ENCODE data around the gene SH2D5. TPM values are rescaled to one million over a fixed set of nuclear protein-coding genes. Genes with fewer than 3 reads are reported as not detected.
"Not testable (repeated sequence)": the region's sequence is repeated elsewhere in the genome, so short reads cannot be mapped to it uniquely, and the experiment has no call there.

The SH2D5 gene
- total RNA-seq, 4 donors from 2014 or later = 0.57 to 1.1 (median 0.79) TPM; not detected in 1

- Histone ChIP-seq H3K4me3 (no peak overlapping the region), H3K4me1 (peaks cover 4 to 31% (median 12%) of the 10 kb centered on the region in 3 donors), H3K36me3 (no peaks in the 10 kb centered on the region), H3K27ac (no peak overlapping the region), H3K9me3 (no peaks in the 10 kb centered on the region), H3K27me3 (peaks cover 0 to 28% (median 0%) of the 10 kb centered on the region in 4 donors)
- DNase-seq = no peak
- TF ChIP-seq POLR2A (IDR thresholded peaks at IDR 0.05) (no peak), CTCF (IDR thresholded peaks at IDR 0.05) (no peak)
- intact Hi-C loops (cut with DNase I) = no loop called here
- WGBS, 2 donors = 66 to 81% methylated on average over 4 of the region's 29 CpGs
Observed at GRCh38 chr1:20721117-20722061, 11.1 kb downstream of the SH2D5 start.

GRCh38 chr1:20720631-20721091, 11.8 kb downstream of the SH2D5 start:
- no peak overlapping the region for H3K4me3 ChIP-seq
- intact Hi-C loops (cut with DNase I) = no loop called here
- no peak overlapping the region for H3K27ac ChIP-seq
- TF ChIP-seq POLR2A (IDR thresholded peaks at IDR 0.05) (no peak), CTCF (IDR thresholded peaks at IDR 0.05) (no peak)
- peaks cover 0 to 35% (median 0%) of the 10 kb centered on the region in 4 donors for H3K27me3 ChIP-seq
- DNase-seq = no peak
- H3K36me3 ChIP-seq = no peaks in the 10 kb centered on the region
- H3K4me1 ChIP-seq = peaks cover 4 to 24% (median 12%) of the 10 kb centered on the region in 3 donors
- no peaks in the 10 kb centered on the region for H3K9me3 ChIP-seq
- WGBS, 2 donors = 90 to 100% methylated on average over 1 to 8 of the region's 12 CpGs

- no peaks in the 10 kb centered on the region for H3K36me3 ChIP-seq
Observed at GRCh38 chr1:20719871-20720620, 12.5 kb downstream of the SH2D5 start.

GRCh38 chr1:20719261-20719660, 13.2 kb downstream of the SH2D5 start:
- WGBS, 2 donors = 89 to 94% methylated on average over 6 to 8 of the region's 8 CpGs
- intact Hi-C loops (cut with DNase I) = no loop called here
- Histone ChIP-seq H3K36me3 (no peaks in the 10 kb centered on the region), H3K4me1 (peaks cover 4 to 19% (median 12%) of the 10 kb centered on the region in 3 donors), H3K27me3 (peaks cover 0 to 40% (median 0%) of the 10 kb centered on the region in 4 donors), H3K9me3 (no peaks in the 10 kb centered on the region), H3K27ac (no peak overlapping the region), H3K4me3 (no peak overlapping the region)
- no peak for DNase-seq
- no peak for TF ChIP-seq POLR2A (IDR thresholded peaks at IDR 0.05)
- TF ChIP-seq CTCF (IDR thresholded peaks at IDR 0.05) = no peak

More at GRCh38 chr1:20719871-20720620, 12.5 kb downstream of the SH2D5 start:
- Histone ChIP-seq H3K9me3 (no peaks in the 10 kb centered on the region), H3K27me3 (peaks cover 0 to 40% (median 0%) of the 10 kb centered on the region in 4 donors), H3K4me3 (no peak overlapping the region), H3K27ac (no peak overlapping the region), H3K4me1 (peaks cover 4 to 23% (median 12%) of the 10 kb centered on the region in 3 donors)
- WGBS, 2 donors = 63 to 79% methylated on average over 1 to 5 of the region's 5 CpGs
- TF ChIP-seq CTCF (IDR thresholded peaks at IDR 0.05) (no peak), POLR2A (IDR thresholded peaks at IDR 0.05) (no peak)
- DNase-seq = no peak
- intact Hi-C loops (cut with DNase I) = no loop called here

GRCh38 chr1:20718343-20718882, 14.1 kb downstream of the SH2D5 start:
- DNase-seq; H3K9me3 ChIP-seq; intact Hi-C loops (cut with DNase I); H3K36me3 ChIP-seq; H3K27ac ChIP-seq: not testable (repeated sequence)
- H3K4me3 ChIP-seq = peak overlapping the region; percentile 31 to 69 (median 48)
- WGBS, 2 donors = 52 to 57% methylated on average over 6 to 7 of the region's 17 CpGs
- H3K27me3 ChIP-seq = peaks cover 0 to 40% (median 0%) of the 10 kb centered on the region in 4 donors
- H3K4me1 ChIP-seq = peaks cover 4 to 15% (median 12%) of the 10 kb centered on the region in 3 donors

Measured in esophagus squamous epithelium (tissue), 5 donors.